Progenitor cell of endocrine pancreas (in vitro differentiated cells): Measurements from ENCODE around the gene METTL26. TPM values are rescaled to one million over a fixed set of nuclear protein-coding genes. Genes with fewer than 3 reads are reported as not detected.
A peak's percentile ranks its signal among the peaks of the same experiment; 100 is the strongest.

Experiments used
- DNase-seq: peaks from one replicate; pipeline ENCODE4 v3.0.0; 2021; ENCODE audit warnings: low spot score; ENCODE audit not compliant: unreplicated experiment
- H3K27ac Mint-ChIP-seq: 2 replicates; pipeline ENCODE4 v1.8.0; 2021; ENCODE audit warnings: mild to moderate bottlenecking, moderate library complexity, mixed read lengths
- H3K27me3 Mint-ChIP-seq: 2 replicates; pipeline ENCODE4 v1.8.0; 2021; ENCODE audit warnings: mixed read lengths
- H3K36me3 Mint-ChIP-seq: 2 replicates; pipeline ENCODE4 v1.8.0; 2022; ENCODE audit warnings: mixed read lengths; ENCODE audit not compliant: insufficient read depth
- H3K4me1 Mint-ChIP-seq: 2 replicates; pipeline ENCODE4 v1.8.0; 2021; ENCODE audit warnings: low read depth, mixed read lengths
- H3K4me3 Mint-ChIP-seq: 2 replicates; pipeline ENCODE4 v1.8.0; 2021; ENCODE audit warnings: low read depth, mild to moderate bottlenecking, moderate library complexity, mixed read lengths
- H3K9me3 Mint-ChIP-seq: 2 replicates; pipeline ENCODE4 v1.8.0; 2021; ENCODE audit warnings: low read depth, mixed read lengths
- CTCF ChIP-seq: fragments of 200-600 bp; sonication (generic); IDR thresholded peaks from one replicate; pipeline ENCODE4 v1.5.0; 2021; ENCODE audit warnings: antibody characterized with exemption, mild to moderate bottlenecking; ENCODE audit not compliant: unreplicated experiment
- long read RNA-seq: library from polyadenylated mRNA; unstranded; transcript quantifications from one replicate; pipeline ENCODE4 v2.0.0, GENCODE V29; 2020
- total RNA-seq: library from RNA; stranded (reverse); gene quantifications from 2 replicates; pipeline ENCODE4 v1.2.1, GENCODE V29; 2021

METTL26 gene
- 59.3 and 64.0 TPM in 2 replicates for total RNA-seq
- long read RNA-seq, partial matches to known transcripts: 3 of 6 reads
- long read RNA-seq, other reads (novel, unspliced or antisense): 0 of 6 reads

GRCh38 chr16:636206-637080 lies at the start of gene METTL26:
Gene METTL26, minus strand, starts transcription at chr16:636305. Its CDS starts 15 bp downstream, at chr16:636290.
- H3K27ac Mint-ChIP-seq: peak within 1 kb of the TSS; percentile 100
- H3K4me3 Mint-ChIP-seq: peak within 1 kb of the TSS; percentile 89
- peaks cover 10% of the 10 kb centered on the region for H3K4me1 Mint-ChIP-seq
- peaks cover 2% of the 10 kb centered on the region for H3K36me3 Mint-ChIP-seq
- H3K27me3 Mint-ChIP-seq: no peaks in the 10 kb centered on the region
- H3K9me3 Mint-ChIP-seq: no peaks in the 10 kb centered on the region
- peak; percentile 27 for TF ChIP-seq CTCF
- DNase-seq: peak; percentile 87

- H3K9me3 Mint-ChIP-seq: no peaks in the 10 kb centered on the region
- peaks cover 10% of the 10 kb centered on the region for H3K36me3 Mint-ChIP-seq
- H3K27ac Mint-ChIP-seq: no peak overlapping the region
- DNase-seq: no peak
- H3K27me3 Mint-ChIP-seq: no peaks in the 10 kb centered on the region
- no peak overlapping the region for H3K4me3 Mint-ChIP-seq
- H3K4me1 Mint-ChIP-seq: peaks cover 16% of the 10 kb centered on the region
- no peak for TF ChIP-seq CTCF
Observed at GRCh38 chr16:684961-685696, 49.0 kb upstream of the METTL26 start.

- H3K36me3 Mint-ChIP-seq: peaks cover 10% of the 10 kb centered on the region
- peak; percentile 91 for DNase-seq
- peak within 1 kb of the TSS; percentile 76 for H3K27ac Mint-ChIP-seq
- H3K27me3 Mint-ChIP-seq: no peaks in the 10 kb centered on the region
- peaks cover 11% of the 10 kb centered on the region for H3K4me1 Mint-ChIP-seq
- no peaks in the 10 kb centered on the region for H3K9me3 Mint-ChIP-seq
- H3K4me3 Mint-ChIP-seq: peak within 1 kb of the TSS; percentile 79
- no peak for TF ChIP-seq CTCF
Observed at GRCh38 chr16:684071-684794, 48.1 kb upstream of the METTL26 start, which contains the start of gene JMJD8. Gene JMJD8, minus strand, starts transcription at chr16:684334. Its CDS starts 15 bp downstream, at chr16:684319.

GRCh38 chr16:683396-684070 lies 47.4 kb upstream of the METTL26 start:
- no peak for DNase-seq
- peak overlapping the region; percentile 79 for H3K4me3 Mint-ChIP-seq

More at GRCh38 chr16:683396-684070, 47.4 kb upstream of the METTL26 start:
- Mint-ChIP-seq H3K9me3 (no peaks in the 10 kb centered on the region), H3K4me1 (peaks cover 11% of the 10 kb centered on the region), H3K36me3 (peaks cover 10% of the 10 kb centered on the region), H3K27ac (peak overlapping the region; percentile 49), H3K27me3 (no peaks in the 10 kb centered on the region)
- no peak for TF ChIP-seq CTCF
